Esophagus (tissue), 2 donors: ENCODE measurements around the gene HECTD4. TPM values are rescaled to one million over a fixed set of nuclear protein-coding genes. Genes with fewer than 3 reads are reported as not detected.
A peak's percentile ranks its signal among the peaks of the same experiment; 100 is the strongest.
"Not testable (repeated sequence)": the region's sequence is repeated elsewhere in the genome, so short reads cannot be mapped to it uniquely, and the experiment has no call there.

ENCODE experiments used
- H3K27ac ChIP-seq, 2 donors: one replicate each; pipeline ENCODE4 v1.5.1; 2013; ENCODE audit warnings: low read depth in 2 of 2, mild to moderate bottlenecking in 2 of 2, inconsistent platforms in 1 of 2, low read length in 1 of 2, moderate library complexity in 1 of 2
- H3K27me3 ChIP-seq, 2 donors: one replicate each; pipeline ENCODE4 v1.6.1; 2013; ENCODE audit warnings: low read length in 2 of 2, control low read depth in 1 of 2, mild to moderate bottlenecking in 1 of 2; ENCODE audit not compliant: insufficient read depth in 2 of 2, control insufficient read depth in 1 of 2
- H3K36me3 ChIP-seq, 2 donors: one replicate each; pipeline ENCODE4 v1.6.1; 2013; ENCODE audit warnings: low read length in 1 of 2; ENCODE audit not compliant: control insufficient read depth in 2 of 2, insufficient read depth in 2 of 2
- H3K4me1 ChIP-seq, 2 donors: one replicate each; pipeline ENCODE4 v1.6.1; 2013; ENCODE audit warnings: low read length in 1 of 2; ENCODE audit not compliant: control insufficient read depth in 2 of 2, insufficient read depth in 2 of 2
- H3K4me3 ChIP-seq, 2 donors: one replicate each; pipeline ENCODE4 v1.5.1; 2013; ENCODE audit warnings: low read length in 2 of 2, mild to moderate bottlenecking in 2 of 2, low read depth in 1 of 2, moderate library complexity in 1 of 2
- H3K9me3 ChIP-seq, 2 donors: one replicate each; pipeline ENCODE4 v1.6.1; 2013; ENCODE audit warnings: mild to moderate bottlenecking in 2 of 2, low read depth in 1 of 2, low read length in 1 of 2, moderate library complexity in 1 of 2; ENCODE audit not compliant: control insufficient read depth in 2 of 2, insufficient read depth in 1 of 2
- WGBS, 2 donors: extraction: QIAGEN DNeasy Blood & Tissue Kit; methylation state at CpG; one replicate each; pipeline ENCODE4 v1.1.7; 2013; 5-methylcytosine and 5-hydroxymethylcytosine counted together
- polyA plus RNA-seq, 2 donors: library from polyadenylated mRNA; stranded (reverse); fragments of 200-250 nt; gene quantifications; one replicate each; pipeline ENCODE4 v1.2.3, GENCODE V29; 2013
- donor health status: healthy with polysubstance abuse.
- donor health status: Bipolar disorder and iron deficiency.

The HECTD4 gene
- polyA plus RNA-seq, 2 donors: 10.7 to 29.0 TPM

GRCh38 chr12:112359290-112359689 lies 22.9 kb downstream of the HECTD4 start:
- no peaks in the 10 kb centered on the region for H3K4me1 ChIP-seq
- 93 to 96% methylated on average over 4 of the region's 4 CpGs for WGBS, 2 donors
- H3K9me3 ChIP-seq: no peaks in the 10 kb centered on the region
- no peak overlapping the region for H3K4me3 ChIP-seq
- H3K27ac ChIP-seq: no peak overlapping the region
- no peaks in the 10 kb centered on the region for H3K36me3 ChIP-seq
- H3K27me3 ChIP-seq: no peaks in the 10 kb centered on the region

GRCh38 chr12:112357214-112357613 lies 25.0 kb downstream of the HECTD4 start:
- 84 to 85% methylated on average over 2 of the region's 2 CpGs for WGBS, 2 donors

GRCh38 chr12:112354399-112354798 lies 27.8 kb downstream of the HECTD4 start:
- H3K9me3 ChIP-seq: no peaks in the 10 kb centered on the region
- peaks cover 0 to 3% of the 10 kb centered on the region in 2 donors for H3K4me1 ChIP-seq
- WGBS, 2 donors: 87 to 88% methylated on average over 4 of the region's 4 CpGs
- no peaks in the 10 kb centered on the region for H3K36me3 ChIP-seq
- no peak overlapping the region for H3K27ac ChIP-seq
- H3K4me3 ChIP-seq: no peak overlapping the region
- no peaks in the 10 kb centered on the region for H3K27me3 ChIP-seq

More at GRCh38 chr12:112357214-112357613, 25.0 kb downstream of the HECTD4 start:
- Histone ChIP-seq H3K27ac (no peak overlapping the region), H3K4me1 (peaks cover 0 to 3% of the 10 kb centered on the region in 2 donors), H3K9me3 (no peaks in the 10 kb centered on the region), H3K27me3 (no peaks in the 10 kb centered on the region), H3K36me3 (no peaks in the 10 kb centered on the region), H3K4me3 (no peak overlapping the region)

GRCh38 chr12:112353393-112353792 lies 28.8 kb downstream of the HECTD4 start:
- Histone ChIP-seq H3K4me1 (peaks cover 0 to 3% of the 10 kb centered on the region in 2 donors), H3K27ac (no peak overlapping the region), H3K27me3 (no peaks in the 10 kb centered on the region), H3K4me3 (no peak overlapping the region), H3K36me3 (no peaks in the 10 kb centered on the region), H3K9me3 (no peaks in the 10 kb centered on the region)
- 48 to 59% methylated on average over 3 of the region's 3 CpGs for whole genome bisulfite sequencing, 2 donors

GRCh38 chr12:112352921-112353320 lies 29.3 kb downstream of the HECTD4 start:
- Histone ChIP-seq H3K36me3 (no peaks in the 10 kb centered on the region), H3K27me3 (no peaks in the 10 kb centered on the region), H3K27ac (no peak overlapping the region), H3K4me1 (peaks cover 0 to 3% of the 10 kb centered on the region in 2 donors), H3K4me3 (no peak overlapping the region), H3K9me3 (no peaks in the 10 kb centered on the region)
- 90 to 91% methylated on average over 1 of the region's 1 CpG for WGBS, 2 donors

GRCh38 chr12:112350593-112351592 lies 31.3 kb downstream of the HECTD4 start:
- WGBS, 2 donors: 48 to 62% methylated on average over 3 of the region's 3 CpGs
- Histone ChIP-seq H3K36me3 (no peaks in the 10 kb centered on the region), H3K9me3 (no peaks in the 10 kb centered on the region), H3K27me3 (no peaks in the 10 kb centered on the region), H3K4me3 (no peak overlapping the region), H3K4me1 (peaks cover 0 to 3% of the 10 kb centered on the region in 2 donors), H3K27ac (peak overlapping the region; percentile 17 to 68)

- no peaks in the 10 kb centered on the region for H3K9me3 ChIP-seq
- WGBS, 2 donors: 63 to 68% methylated on average over 2 of the region's 2 CpGs
- H3K27me3 ChIP-seq: no peaks in the 10 kb centered on the region
- peaks cover 0 to 3% of the 10 kb centered on the region in 2 donors for H3K4me1 ChIP-seq
- H3K27ac ChIP-seq: no peak overlapping the region
- H3K4me3 ChIP-seq: no peak overlapping the region
- H3K36me3 ChIP-seq: no peaks in the 10 kb centered on the region
Observed at GRCh38 chr12:112349431-112349830, 32.8 kb downstream of the HECTD4 start.

GRCh38 chr12:112348926-112349325 lies 33.3 kb downstream of the HECTD4 start:
- 96 to 98% methylated on average over 6 of the region's 6 CpGs for WGBS, 2 donors
- not testable (repeated sequence) for H3K9me3 ChIP-seq, H3K27me3 ChIP-seq, H3K4me3 ChIP-seq, H3K4me1 ChIP-seq, H3K27ac ChIP-seq, H3K36me3 ChIP-seq

- Histone ChIP-seq H3K4me1 (peaks cover 0 to 2% of the 10 kb centered on the region in 2 donors), H3K9me3 (no peaks in the 10 kb centered on the region), H3K27me3 (no peaks in the 10 kb centered on the region), H3K36me3 (no peaks in the 10 kb centered on the region), H3K4me3 (no peak overlapping the region), H3K27ac (no peak overlapping the region)
- WGBS, 2 donors: 70 to 73% methylated on average over 2 of the region's 2 CpGs
Observed at GRCh38 chr12:112347581-112347982, 34.6 kb downstream of the HECTD4 start.

- H3K27me3 ChIP-seq: no peaks in the 10 kb centered on the region
- H3K9me3 ChIP-seq: no peaks in the 10 kb centered on the region
- 56 to 61% methylated on average over 1 of the region's 1 CpG for WGBS, 2 donors
- H3K36me3 ChIP-seq: no peaks in the 10 kb centered on the region
- H3K4me1 ChIP-seq: no peaks in the 10 kb centered on the region
- no peak overlapping the region for H3K27ac ChIP-seq
- no peak overlapping the region for H3K4me3 ChIP-seq
Observed at GRCh38 chr12:112346194-112346593, 36.0 kb downstream of the HECTD4 start.
